GM12801 (cell line): ENCODE data around the gene MOSMO.

Source experiments
- CTCF ChIP-seq: IDR thresholded peaks from one replicate; pipeline ENCODE4 v1.5.1; 2011; ENCODE audit warnings: control low read depth; ENCODE audit not compliant: insufficient read length; ENCODE audit errors: extremely low read depth

MOSMO gene

GRCh38 chr16:22099256-22099975, 91.5 kb downstream of the MOSMO start:
- TF ChIP-seq CTCF: no peak

GRCh38 chr16:22103441-22103840, 95.5 kb downstream of the MOSMO start:
- TF ChIP-seq CTCF: no peak

- no peak for TF ChIP-seq CTCF
These were observed 101.5 kb downstream of the MOSMO start for GRCh38 chr16:22109258-22109898.

GRCh38 chr16:22116095-22116700, 108.3 kb downstream of the MOSMO start:
- no peak for TF ChIP-seq CTCF

- TF ChIP-seq CTCF: no peak
These were observed 109.7 kb downstream of the MOSMO start for GRCh38 chr16:22117609-22118008.

- TF ChIP-seq CTCF: no peak
These were observed 112.5 kb downstream of the MOSMO start for GRCh38 chr16:22120440-22120839.

GRCh38 chr16:22122239-22122638, 114.3 kb downstream of the MOSMO start:
- no peak for TF ChIP-seq CTCF
